Central memory CD8-positive, alpha-beta T cell (primary cell): Measurements from ENCODE around the gene EDEM3.
A peak's percentile ranks its signal among the peaks of the same experiment; 100 is the strongest.
"Not testable (repeated sequence)": the region's sequence is repeated elsewhere in the genome, so short reads cannot be mapped to it uniquely, and the experiment has no call there.

ENCODE experiments used
- ATAC-seq: fragments of 150-1000 bp; cut with Tn5 transposase; replicated peaks from 2 replicates; pipeline ENCODE4 v1.10.0; 2022; ENCODE audit warnings: mild to moderate bottlenecking, moderate FRiP score, moderate number of reproducible peaks; ENCODE audit not compliant: poor library complexity, severe bottlenecking; ENCODE audit errors: extremely low read depth
- DNase-seq, 2 donors: peaks; one replicate each; pipeline ENCODE4 v3.0.0; 2021; ENCODE audit warnings: low spot score in 2 of 2
- H3K27ac Mint-ChIP-seq: one replicate; pipeline ENCODE4 v1.8.0; 2022; ENCODE audit warnings: low read depth, mild to moderate bottlenecking, moderate library complexity, mixed read lengths
- H3K27me3 Mint-ChIP-seq: one replicate; pipeline ENCODE4 v1.8.0; 2022; ENCODE audit warnings: mixed read lengths
- H3K36me3 Mint-ChIP-seq: one replicate; pipeline ENCODE4 v1.8.0; 2022; ENCODE audit warnings: mild to moderate bottlenecking, moderate library complexity, mixed read lengths; ENCODE audit not compliant: insufficient read depth
- H3K4me1 Mint-ChIP-seq: one replicate; pipeline ENCODE4 v1.8.0; 2022; ENCODE audit warnings: mixed read lengths
- H3K4me3 Mint-ChIP-seq: one replicate; pipeline ENCODE4 v1.8.0; 2022; ENCODE audit warnings: mild to moderate bottlenecking, moderate library complexity, mixed read lengths
- H3K9me3 Mint-ChIP-seq: one replicate; pipeline ENCODE4 v1.8.0; 2022; ENCODE audit warnings: mixed read lengths

Gene EDEM3

DNA sequence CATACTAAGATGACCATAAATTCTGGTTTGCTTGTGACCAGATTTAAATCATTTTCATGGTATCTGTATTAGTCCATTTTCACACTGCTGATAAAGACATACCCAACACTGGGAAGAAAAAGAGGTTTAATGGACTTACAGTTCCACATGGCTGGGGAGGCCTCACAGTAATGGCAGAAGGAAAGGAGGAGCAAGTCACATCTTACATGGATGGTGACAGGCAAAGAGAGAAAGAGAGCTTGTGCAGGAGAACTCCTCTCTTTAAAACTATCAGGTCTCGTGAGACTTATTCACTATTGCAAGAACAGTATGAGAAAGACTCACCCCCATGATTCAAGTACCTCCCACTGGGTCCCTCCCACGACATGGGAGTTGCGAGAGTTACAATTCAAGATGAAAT is 8.9 kb upstream of the EDEM3 start:
- not testable (repeated sequence) for H3K27me3 Mint-ChIP-seq, ATAC-seq, H3K36me3 Mint-ChIP-seq, H3K4me1 Mint-ChIP-seq, DNase-seq, H3K9me3 Mint-ChIP-seq, H3K4me3 Mint-ChIP-seq
- peak overlapping the region; percentile 29 for H3K27ac Mint-ChIP-seq

DNA sequence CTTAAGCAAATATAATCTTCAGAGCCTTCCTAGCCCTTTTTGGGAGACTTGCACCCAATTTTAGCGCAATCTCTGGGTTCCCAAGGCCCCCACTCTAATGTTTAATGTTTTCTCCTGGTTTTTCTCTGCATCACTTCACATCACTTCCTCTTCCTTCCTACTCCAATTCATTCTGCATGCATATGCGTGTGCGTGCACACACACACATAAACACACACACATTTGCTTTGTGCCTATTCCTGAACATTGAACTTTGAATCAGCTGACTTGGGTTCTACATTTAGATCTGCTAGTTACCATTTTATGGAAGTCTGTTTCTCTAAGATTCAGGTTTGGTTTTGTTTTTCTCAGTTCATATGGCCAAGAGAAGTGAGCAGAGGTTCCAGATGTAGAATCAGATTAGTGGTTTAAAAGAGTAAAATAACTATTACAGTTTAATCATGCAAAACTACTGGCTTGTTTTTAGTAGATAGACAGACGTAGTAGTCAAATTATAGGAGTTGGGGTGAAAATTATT is 7.4 kb upstream of the EDEM3 start:
- no peak for ATAC-seq
- Mint-ChIP-seq H3K9me3 (no peaks in the 10 kb centered on the region), H3K27me3 (no peaks in the 10 kb centered on the region)

GRCh38 chr1:184759651-184760050 is 5.0 kb upstream of the EDEM3 start:
- Mint-ChIP-seq H3K27me3 (no peaks in the 10 kb centered on the region), H3K4me3 (no peak overlapping the region), H3K27ac (no peak overlapping the region), H3K9me3 (no peaks in the 10 kb centered on the region), H3K36me3 (peaks cover 12% of the 10 kb centered on the region), H3K4me1 (peaks cover 14% of the 10 kb centered on the region)
- DNase-seq (no peak), ATAC-seq (no peak)

More for the DNA sequence above, 7.4 kb upstream of the EDEM3 start:
- Mint-ChIP-seq H3K27ac (no peak overlapping the region), H3K36me3 (peaks cover 2% of the 10 kb centered on the region), H3K4me1 (no peaks in the 10 kb centered on the region), H3K4me3 (no peak overlapping the region)
- DNase-seq: no peak

- DNase-seq (no peak), ATAC-seq (no peak)
- H3K36me3 Mint-ChIP-seq: peaks cover 18% of the 10 kb centered on the region
- no peaks in the 10 kb centered on the region for H3K27me3 Mint-ChIP-seq
- peaks cover 15% of the 10 kb centered on the region for H3K4me1 Mint-ChIP-seq
- no peak overlapping the region for H3K4me3 Mint-ChIP-seq
- no peaks in the 10 kb centered on the region for H3K9me3 Mint-ChIP-seq
- no peak overlapping the region for H3K27ac Mint-ChIP-seq
Observed at GRCh38 chr1:184759112-184759511, 4.5 kb upstream of the EDEM3 start.

GRCh38 chr1:184757891-184758290 is 3.2 kb upstream of the EDEM3 start:
- H3K4me1 Mint-ChIP-seq: peaks cover 27% of the 10 kb centered on the region
- no peak for DNase-seq
- no peak overlapping the region for H3K27ac Mint-ChIP-seq
- ATAC-seq: no peak
- H3K36me3 Mint-ChIP-seq: peaks cover 25% of the 10 kb centered on the region
- no peaks in the 10 kb centered on the region for H3K27me3 Mint-ChIP-seq
- no peaks in the 10 kb centered on the region for H3K9me3 Mint-ChIP-seq
- H3K4me3 Mint-ChIP-seq: no peak overlapping the region

GRCh38 chr1:184757406-184757805 is 2.7 kb upstream of the EDEM3 start:
- ATAC-seq (no peak), DNase-seq (no peak)
- H3K4me3 Mint-ChIP-seq: no peak overlapping the region
- H3K27ac Mint-ChIP-seq: no peak overlapping the region
- H3K4me1 Mint-ChIP-seq: peaks cover 29% of the 10 kb centered on the region
- H3K27me3 Mint-ChIP-seq: no peaks in the 10 kb centered on the region
- no peaks in the 10 kb centered on the region for H3K9me3 Mint-ChIP-seq
- peaks cover 22% of the 10 kb centered on the region for H3K36me3 Mint-ChIP-seq

DNA sequence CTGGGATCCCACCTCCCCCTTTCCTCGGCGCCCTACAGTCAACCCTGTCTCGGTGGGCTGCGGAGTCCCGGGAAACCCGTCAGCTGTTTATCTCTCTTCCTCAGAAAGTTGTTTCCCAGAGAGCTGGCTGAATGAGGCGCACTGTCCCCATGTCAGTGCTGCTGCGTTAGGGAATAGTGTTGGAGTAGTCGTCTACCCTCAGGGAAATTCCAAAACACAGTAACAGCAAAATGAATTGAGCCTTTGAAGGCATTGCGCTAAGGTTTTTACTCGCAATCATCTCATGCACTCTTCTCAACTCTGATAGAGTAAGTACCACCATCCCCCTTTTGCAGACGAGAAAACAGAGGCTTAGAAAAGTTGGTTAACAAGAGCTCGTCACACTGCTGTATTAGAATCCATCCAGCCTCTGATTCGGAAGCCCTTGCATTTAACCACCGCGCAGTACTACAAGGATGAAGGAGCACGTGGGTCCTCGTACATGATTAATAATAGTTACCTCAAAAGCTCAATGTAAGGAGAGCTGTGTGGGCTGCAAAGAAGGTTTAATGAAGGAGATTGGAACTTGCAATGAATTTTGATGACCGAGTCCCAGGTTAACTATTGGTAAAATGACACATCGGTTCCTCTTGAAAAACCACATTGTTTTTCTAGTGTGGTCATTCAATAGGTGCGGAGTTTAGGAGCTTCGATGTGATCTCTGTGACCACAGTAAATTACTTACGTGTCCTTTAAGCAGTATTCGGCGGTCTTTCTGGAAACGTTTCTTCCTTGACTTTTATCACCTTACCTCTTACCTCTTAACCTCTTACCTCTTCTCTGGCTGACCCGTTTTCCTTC is 788 bp upstream of the EDEM3 start:
- H3K4me3 Mint-ChIP-seq: peak overlapping the region; percentile 92
- DNase-seq (no peak), ATAC-seq (peak; percentile 8)
- H3K27ac Mint-ChIP-seq: peak overlapping the region; percentile 95
- H3K4me1 Mint-ChIP-seq: peaks cover 29% of the 10 kb centered on the region
- H3K9me3 Mint-ChIP-seq: no peaks in the 10 kb centered on the region
- H3K27me3 Mint-ChIP-seq: no peaks in the 10 kb centered on the region
- peaks cover 22% of the 10 kb centered on the region for H3K36me3 Mint-ChIP-seq

- Mint-ChIP-seq H3K27me3 (no peaks in the 10 kb centered on the region), H3K9me3 (no peaks in the 10 kb centered on the region), H3K36me3 (peaks cover 22% of the 10 kb centered on the region), H3K4me3 (peak overlapping the region; percentile 92), H3K4me1 (peaks cover 29% of the 10 kb centered on the region), H3K27ac (peak overlapping the region; percentile 95)
- no peak for ATAC-seq
- DNase-seq: no peak
Observed at GRCh38 chr1:184753608-184754475, 816 bp downstream of the EDEM3 start.

DNA sequence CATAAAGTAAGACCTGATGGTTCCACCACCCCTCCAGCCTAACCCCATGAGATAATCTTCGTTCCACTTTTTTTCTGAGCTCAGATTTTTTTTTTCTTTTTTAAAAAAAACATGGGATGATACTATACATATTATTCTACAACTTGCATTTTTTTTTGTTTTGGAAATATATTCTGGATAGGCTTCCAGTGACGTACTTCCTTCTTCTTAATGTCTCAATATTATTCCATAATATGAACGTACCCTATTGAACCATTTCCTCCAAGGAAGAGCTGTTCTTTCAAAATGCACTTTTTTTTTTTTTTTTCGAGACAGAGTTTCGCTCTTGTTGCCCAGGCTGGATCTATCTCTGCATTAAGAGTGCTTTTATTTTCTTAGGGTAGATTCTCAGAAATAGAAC is 1.5 kb downstream of the EDEM3 start:
- ATAC-seq: no peak
- DNase-seq: no peak
- Mint-ChIP-seq H3K9me3 (no peaks in the 10 kb centered on the region), H3K4me1 (peaks cover 29% of the 10 kb centered on the region), H3K27ac (peak overlapping the region; percentile 95), H3K36me3 (peaks cover 24% of the 10 kb centered on the region), H3K27me3 (no peaks in the 10 kb centered on the region), H3K4me3 (peak overlapping the region; percentile 92)

DNA sequence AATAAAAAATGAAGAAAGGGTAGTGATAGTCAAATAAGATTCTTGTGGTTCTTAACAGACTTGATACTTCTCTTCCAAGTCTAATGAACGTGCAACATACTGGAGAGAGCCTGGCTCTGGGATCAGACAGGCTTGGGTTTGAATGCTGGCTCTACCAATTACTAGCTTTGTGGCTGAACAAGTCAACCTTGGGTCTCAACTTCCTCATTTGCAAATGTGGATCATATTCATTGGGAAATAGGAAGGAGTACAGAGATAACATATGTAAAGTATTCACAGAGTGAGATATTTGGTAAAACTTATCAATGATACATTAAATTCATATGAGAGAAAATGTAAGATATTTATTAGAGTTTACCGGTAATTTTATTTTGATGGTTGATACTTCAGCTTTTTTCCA is 2.0 kb downstream of the EDEM3 start:
- DNase-seq: no peak
- H3K27ac Mint-ChIP-seq: no peak overlapping the region
- H3K9me3 Mint-ChIP-seq: no peaks in the 10 kb centered on the region
- peaks cover 29% of the 10 kb centered on the region for H3K4me1 Mint-ChIP-seq
- H3K27me3 Mint-ChIP-seq: no peaks in the 10 kb centered on the region
- H3K4me3 Mint-ChIP-seq: peak overlapping the region; percentile 92
- no peak for ATAC-seq
- H3K36me3 Mint-ChIP-seq: peaks cover 26% of the 10 kb centered on the region

DNA sequence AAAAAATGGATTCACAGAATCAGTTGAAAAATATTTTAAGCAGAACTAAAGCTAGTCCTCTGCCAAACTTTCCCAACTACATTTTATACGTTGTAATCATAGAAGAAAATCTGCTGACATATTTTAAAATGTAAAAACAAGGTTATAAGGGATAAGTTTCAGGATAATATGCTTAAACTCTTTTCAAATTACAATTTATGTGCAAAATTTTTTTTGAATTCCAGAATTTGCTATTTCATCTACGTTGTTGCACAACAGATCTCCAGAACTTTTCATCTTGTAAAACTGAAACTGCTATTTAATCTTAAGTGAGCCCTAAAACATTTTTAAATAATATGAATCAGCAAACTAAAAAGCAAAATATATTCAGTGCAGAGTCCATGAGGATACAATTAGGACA is 5.9 kb downstream of the EDEM3 start:
- Mint-ChIP-seq H3K27ac (no peak overlapping the region), H3K36me3 (peaks cover 8% of the 10 kb centered on the region), H3K4me3 (no peak overlapping the region), H3K9me3 (no peaks in the 10 kb centered on the region), H3K4me1 (peaks cover 39% of the 10 kb centered on the region), H3K27me3 (no peaks in the 10 kb centered on the region)
- DNase-seq (no peak), ATAC-seq (no peak)

GRCh38 chr1:184747089-184747955 is 7.3 kb downstream of the EDEM3 start:
- ATAC-seq: no peak
- Mint-ChIP-seq H3K27me3 (no peaks in the 10 kb centered on the region), H3K4me3 (no peak overlapping the region), H3K9me3 (no peaks in the 10 kb centered on the region), H3K4me1 (peaks cover 37% of the 10 kb centered on the region), H3K27ac (no peak overlapping the region), H3K36me3 (peaks cover 6% of the 10 kb centered on the region)
- DNase-seq: no peak
